GM12878 (cell line): Measurements from ENCODE around the gene DSG2.

Experiments used
- CBFB ChIP-seq: IDR thresholded peaks from 2 replicates; pipeline ENCODE4 v1.6.1; 2016; ENCODE audit warnings: antibody characterized with exemption, low read depth
- GABPA ChIP-seq: IDR thresholded peaks from 2 replicates; pipeline ENCODE4 v1.6.1; 2014; ENCODE audit warnings: antibody characterized with exemption, low read depth, mild to moderate bottlenecking, inconsistent platforms
- JUNB ChIP-seq: IDR thresholded peaks from 2 replicates; pipeline ENCODE4 v1.6.1; 2016; ENCODE audit warnings: antibody characterized with exemption, mild to moderate bottlenecking
- MEF2B ChIP-seq: fragments of 450-650 bp; IDR thresholded peaks from 2 replicates; pipeline ENCODE4 v1.6.1; 2018; ENCODE audit warnings: mild to moderate bottlenecking, moderate library complexity; ENCODE audit not compliant: partially characterized antibody, poor library complexity, severe bottlenecking
- MXI1 ChIP-seq: fragments of 150-350 bp; IDR thresholded peaks from 2 replicates; pipeline ENCODE4 v1.6.1; 2011; ENCODE audit warnings: low read depth, mild to moderate bottlenecking, inconsistent platforms, low read length, improper control_type of control experiment
- NFXL1 ChIP-seq: fragments of 450-650 bp; IDR thresholded peaks from 2 replicates; pipeline ENCODE4 v1.6.1; 2017; ENCODE audit warnings: antibody characterized with exemption, mild to moderate bottlenecking, borderline replicate concordance
- RAD21 ChIP-seq: IDR thresholded peaks from 2 replicates; pipeline ENCODE4 v1.6.1; 2011; ENCODE audit warnings: mild to moderate bottlenecking, low read depth, low read length, moderate library complexity; ENCODE audit not compliant: insufficient read depth
- TAF1 ChIP-seq: IDR thresholded peaks from 2 replicates; pipeline ENCODE4 v1.6.1; 2011; ENCODE audit warnings: mild to moderate bottlenecking, low read depth, low read length, borderline replicate concordance
- TBL1XR1 ChIP-seq: IDR thresholded peaks from 2 replicates; pipeline ENCODE4 v1.6.1; 2012; ENCODE audit warnings: low read depth, low read length, improper control_type of control experiment
- ZSCAN29 ChIP-seq: fragments of 450-650 bp; IDR thresholded peaks from 2 replicates; pipeline ENCODE4 v1.6.1; 2017; ENCODE audit warnings: mild to moderate bottlenecking, moderate library complexity
- TF ChIP-seq, protein P1 (sequence below): fragments of 450-650 bp; IDR thresholded peaks from 2 replicates; pipeline ENCODE4 v1.6.1; 2016; ENCODE audit warnings: mild to moderate bottlenecking
- TF ChIP-seq, protein P2 (sequence below): IDR thresholded peaks from 2 replicates; pipeline ENCODE4 v1.6.1; 2011; ENCODE audit warnings: borderline replicate concordance, low read depth, mild to moderate bottlenecking, moderate library complexity, mixed read lengths, low read length; ENCODE audit not compliant: insufficient read depth; ENCODE audit errors: extremely low read length
- TF ChIP-seq, protein P3 (sequence below), 3 experiments: IDR thresholded peaks in 2 of 3; conservative IDR thresholded peaks in 1 of 3; 2 replicates each; pipeline ENCODE4 v1.5.1; 2011; ENCODE audit warnings: low read depth in 3 of 3, low read length in 3 of 3, mild to moderate bottlenecking in 3 of 3, control low read depth in 2 of 3, moderate library complexity in 2 of 3, inconsistent platforms in 1 of 3, mixed read lengths in 1 of 3; ENCODE audit not compliant: control insufficient read depth in 2 of 3, insufficient read depth in 1 of 3; ENCODE audit errors: extremely low read depth in 1 of 3

DNA sequence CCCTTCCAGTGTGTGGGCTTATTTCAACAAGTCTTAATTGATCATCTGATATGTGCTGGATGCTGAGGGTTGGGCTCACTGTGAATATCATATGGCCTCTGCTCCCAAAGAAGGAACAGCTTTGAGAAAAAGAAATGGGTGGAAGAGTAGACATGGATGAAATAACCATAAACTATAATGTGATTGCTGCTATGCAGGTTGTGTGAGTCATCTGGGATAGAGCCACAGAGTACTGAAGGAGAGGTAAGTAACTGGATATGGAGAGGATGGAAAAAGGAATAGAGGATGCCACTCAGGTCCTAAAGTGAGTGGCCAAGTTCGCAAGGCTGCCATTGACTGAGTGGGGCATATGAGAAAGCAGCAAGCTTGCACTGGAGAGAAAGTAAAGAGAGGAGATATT, 8.7 kb upstream of the DSG2 start:
- TF ChIP-seq TBL1XR1 (no peak), MXI1 (no peak), RAD21 (no peak), MEF2B (no peak), CBFB (no peak), GABPA (no peak), JUNB (no peak), TAF1 (no peak), ZSCAN29 (no peak), NFXL1 (no peak)
- TF ChIP-seq, protein P1, sequence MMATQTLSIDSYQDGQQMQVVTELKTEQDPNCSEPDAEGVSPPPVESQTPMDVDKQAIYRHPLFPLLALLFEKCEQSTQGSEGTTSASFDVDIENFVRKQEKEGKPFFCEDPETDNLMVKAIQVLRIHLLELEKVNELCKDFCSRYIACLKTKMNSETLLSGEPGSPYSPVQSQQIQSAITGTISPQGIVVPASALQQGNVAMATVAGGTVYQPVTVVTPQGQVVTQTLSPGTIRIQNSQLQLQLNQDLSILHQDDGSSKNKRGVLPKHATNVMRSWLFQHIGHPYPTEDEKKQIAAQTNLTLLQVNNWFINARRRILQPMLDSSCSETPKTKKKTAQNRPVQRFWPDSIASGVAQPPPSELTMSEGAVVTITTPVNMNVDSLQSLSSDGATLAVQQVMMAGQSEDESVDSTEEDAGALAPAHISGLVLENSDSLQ: no peak
- TF ChIP-seq, protein P2, sequence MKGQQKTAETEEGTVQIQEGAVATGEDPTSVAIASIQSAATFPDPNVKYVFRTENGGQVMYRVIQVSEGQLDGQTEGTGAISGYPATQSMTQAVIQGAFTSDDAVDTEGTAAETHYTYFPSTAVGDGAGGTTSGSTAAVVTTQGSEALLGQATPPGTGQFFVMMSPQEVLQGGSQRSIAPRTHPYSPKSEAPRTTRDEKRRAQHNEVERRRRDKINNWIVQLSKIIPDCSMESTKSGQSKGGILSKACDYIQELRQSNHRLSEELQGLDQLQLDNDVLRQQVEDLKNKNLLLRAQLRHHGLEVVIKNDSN: no peak
- TF ChIP-seq, protein P3, sequence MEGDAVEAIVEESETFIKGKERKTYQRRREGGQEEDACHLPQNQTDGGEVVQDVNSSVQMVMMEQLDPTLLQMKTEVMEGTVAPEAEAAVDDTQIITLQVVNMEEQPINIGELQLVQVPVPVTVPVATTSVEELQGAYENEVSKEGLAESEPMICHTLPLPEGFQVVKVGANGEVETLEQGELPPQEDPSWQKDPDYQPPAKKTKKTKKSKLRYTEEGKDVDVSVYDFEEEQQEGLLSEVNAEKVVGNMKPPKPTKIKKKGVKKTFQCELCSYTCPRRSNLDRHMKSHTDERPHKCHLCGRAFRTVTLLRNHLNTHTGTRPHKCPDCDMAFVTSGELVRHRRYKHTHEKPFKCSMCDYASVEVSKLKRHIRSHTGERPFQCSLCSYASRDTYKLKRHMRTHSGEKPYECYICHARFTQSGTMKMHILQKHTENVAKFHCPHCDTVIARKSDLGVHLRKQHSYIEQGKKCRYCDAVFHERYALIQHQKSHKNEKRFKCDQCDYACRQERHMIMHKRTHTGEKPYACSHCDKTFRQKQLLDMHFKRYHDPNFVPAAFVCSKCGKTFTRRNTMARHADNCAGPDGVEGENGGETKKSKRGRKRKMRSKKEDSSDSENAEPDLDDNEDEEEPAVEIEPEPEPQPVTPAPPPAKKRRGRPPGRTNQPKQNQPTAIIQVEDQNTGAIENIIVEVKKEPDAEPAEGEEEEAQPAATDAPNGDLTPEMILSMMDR (IDR thresholded peaks at IDR 0.05 in 2 of 3, conservative IDR thresholded peaks at IDR 0.05 in 1 of 3; ENCODE audit: control insufficient read depth in 2 of 3, extremely low read depth in 1 of 3, insufficient read depth in 1 of 3, low read depth in 3 of 3, low read length in 3 of 3): no peak
